Measurements from ENCODE around the gene HAPLN3. TPM values are rescaled to one million over a fixed set of nuclear protein-coding genes. Genes with fewer than 3 reads are reported as not detected.

Gene HAPLN3
- total RNA-seq, 2 donors from 2014 or later: 25.4 to 27.9 TPM

GRCh38 chr15:88900309-88900981, 5.1 kb upstream of the HAPLN3 start:
- intact Hi-C loops (cut with DNase I): no loop called here
- DNase-seq (ENCODE audit: low spot score): peak; percentile 69

- intact Hi-C loops (cut with DNase I): no loop called here
- peak; percentile 78 for DNase-seq (ENCODE audit: low spot score)
Observed at GRCh38 chr15:88899251-88899650, 3.9 kb upstream of the HAPLN3 start.

GRCh38 chr15:88898736-88899135, 3.4 kb upstream of the HAPLN3 start:
- intact Hi-C loops (cut with DNase I): no loop called here
- no peak for DNase-seq (ENCODE audit: low spot score)

GRCh38 chr15:88897456-88898194, 2.3 kb upstream of the HAPLN3 start:
- intact Hi-C loops (cut with DNase I): no loop called here
- peak; percentile 96 for DNase-seq (ENCODE audit: low spot score)

- intact Hi-C loops (cut with DNase I): no loop called here
- DNase-seq (ENCODE audit: low spot score): no peak
Observed at GRCh38 chr15:88897142-88897455, 1.8 kb upstream of the HAPLN3 start.

GRCh38 chr15:88896333-88897033, 1.1 kb upstream of the HAPLN3 start:
- DNase-seq (ENCODE audit: low spot score): no peak
- intact Hi-C loops (cut with DNase I): no loop called here

- peak; percentile 89 for DNase-seq (ENCODE audit: low spot score)
- intact Hi-C loops (cut with DNase I): no loop called here
Observed at GRCh38 chr15:88894348-88894818, 961 bp downstream of the HAPLN3 start.

- intact Hi-C loops (cut with DNase I): no loop called here
Observed at GRCh38 chr15:88891540-88892254, 3.6 kb downstream of the HAPLN3 start.

GRCh38 chr15:88890495-88890894, 4.8 kb downstream of the HAPLN3 start:
- intact Hi-C loops (cut with DNase I): no loop called here
- DNase-seq (ENCODE audit: low spot score): no peak

More at GRCh38 chr15:88891540-88892254, 3.6 kb downstream of the HAPLN3 start:
- DNase-seq (ENCODE audit: low spot score): no peak

- intact Hi-C loops (cut with DNase I): no loop called here
- DNase-seq (ENCODE audit: low spot score): no peak
Observed at GRCh38 chr15:88888719-88889118, 6.6 kb downstream of the HAPLN3 start.

GRCh38 chr15:88887068-88887580, 8.2 kb downstream of the HAPLN3 start:
- intact Hi-C loops (cut with DNase I): no loop called here
- DNase-seq (ENCODE audit: low spot score): no peak

- intact Hi-C loops (cut with DNase I): no loop called here
- DNase-seq (ENCODE audit: low spot score): no peak
Observed at GRCh38 chr15:88882785-88883184, 12.6 kb downstream of the HAPLN3 start.

GRCh38 chr15:88881775-88882174, 13.6 kb downstream of the HAPLN3 start:
- intact Hi-C loops (cut with DNase I): no loop called here
- DNase-seq (ENCODE audit: low spot score): no peak

GRCh38 chr15:88880944-88881740, 14.2 kb downstream of the HAPLN3 start:
- no peak for DNase-seq (ENCODE audit: low spot score)
- intact Hi-C loops (cut with DNase I): no loop called here

GRCh38 chr15:88878720-88879184, 16.6 kb downstream of the HAPLN3 start:
- intact Hi-C loops (cut with DNase I): no loop called here

GRCh38 chr15:88877906-88878305, 17.4 kb downstream of the HAPLN3 start:
- intact Hi-C loops (cut with DNase I): no loop called here
- no peak for DNase-seq (ENCODE audit: low spot score)

More at GRCh38 chr15:88878720-88879184, 16.6 kb downstream of the HAPLN3 start:
- no peak for DNase-seq (ENCODE audit: low spot score)

GRCh38 chr15:88877415-88877814, 17.9 kb downstream of the HAPLN3 start:
- intact Hi-C loops (cut with DNase I): no loop called here
- no peak for DNase-seq (ENCODE audit: low spot score)

GRCh38 chr15:88876573-88876972, 18.8 kb downstream of the HAPLN3 start:
- DNase-seq (ENCODE audit: low spot score): no peak
- intact Hi-C loops (cut with DNase I): no loop called here

GRCh38 chr15:88874684-88875083, 20.7 kb downstream of the HAPLN3 start:
- intact Hi-C loops (cut with DNase I): no loop called here
- DNase-seq (ENCODE audit: low spot score): no peak

All from posterior vena cava (tissue), 2 donors.